Tibial nerve (tissue), 4 donors: ENCODE data around the gene AKAP5. TPM values are rescaled to one million over a fixed set of nuclear protein-coding genes. Genes with fewer than 3 reads are reported as not detected.

Experiments used
- DNase-seq, 2 donors: peaks; one replicate each; pipeline ENCODE4 v3.0.0-alpha.2; 2019; ENCODE audit warnings: low spot score in 2 of 2
- H3K27ac ChIP-seq, 4 donors: fragments of 200-600 bp; sonication (generic) in 3 of 4; one replicate each; pipeline ENCODE4 v1.5.1; 2017 to 2019; ENCODE audit warnings: mild to moderate bottlenecking in 1 of 4
- H3K27me3 ChIP-seq, 2 donors: fragments of 200-600 bp; sonication (generic) in 1 of 2; one replicate each; pipeline versions ENCODE4 v1.5.1 to v1.6.0; 2017 to 2019
- H3K36me3 ChIP-seq, 3 donors: fragments of 200-600 bp; sonication (generic); one replicate each; pipeline ENCODE4 v1.5.1; 2018 to 2019
- H3K4me1 ChIP-seq, 4 donors: fragments of 200-600 bp; sonication (generic) in 3 of 4; one replicate each; pipeline ENCODE4 v1.5.1; 2017 to 2019
- H3K4me3 ChIP-seq, 4 donors: fragments of 200-600 bp; sonication (generic) in 3 of 4; one replicate each; pipeline ENCODE4 v1.5.1; 2017 to 2019; ENCODE audit warnings: mild to moderate bottlenecking in 1 of 4, moderate library complexity in 1 of 4
- H3K9me3 ChIP-seq, 4 donors: fragments of 200-600 bp; sonication (generic) in 3 of 4; one replicate each; pipeline ENCODE4 v1.5.1; 2017 to 2019
- EP300 ChIP-seq, 2 donors: sonication (generic); formaldehyde crosslinking; IDR thresholded peaks; one replicate each; pipeline ENCODE4 v1.6.1; 2017; ENCODE audit warnings: antibody characterized with exemption in 2 of 2, mild to moderate bottlenecking in 1 of 2
- POLR2A ChIP-seq, 2 donors: fragments of 450-650 bp; IDR thresholded peaks; one replicate each; pipeline ENCODE4 v1.6.1; 2017; ENCODE audit warnings: antibody characterized with exemption in 2 of 2, mild to moderate bottlenecking in 2 of 2, moderate library complexity in 2 of 2
- WGBS, 2 donors: methylation state at CpG; one replicate each; pipeline ENCODE4 v1.1.5; 2018; 5-methylcytosine and 5-hydroxymethylcytosine counted together
- total RNA-seq, 4 donors: library from RNA; depleted of rRNA; stranded (reverse); fragments of >200 nt; gene quantifications; one replicate each; pipeline ENCODE4 v1.1.0, GENCODE V29; 2016
- TF ChIP-seq, protein P1 (sequence below), 5 experiments: fragments of 200-600 bp in 3 of 5; fragments of 450-650 bp in 2 of 5; sonication (generic) in 3 of 5; IDR thresholded peaks; one replicate each; pipeline ENCODE4 v1.5.1; 2016 to 2019; ENCODE audit warnings: antibody characterized with exemption in 5 of 5, mild to moderate bottlenecking in 3 of 5, moderate library complexity in 2 of 5

The AKAP5 gene
- total RNA-seq, 4 donors from 2014 or later = 0.22 to 0.90 (median 0.50) TPM

DNA sequence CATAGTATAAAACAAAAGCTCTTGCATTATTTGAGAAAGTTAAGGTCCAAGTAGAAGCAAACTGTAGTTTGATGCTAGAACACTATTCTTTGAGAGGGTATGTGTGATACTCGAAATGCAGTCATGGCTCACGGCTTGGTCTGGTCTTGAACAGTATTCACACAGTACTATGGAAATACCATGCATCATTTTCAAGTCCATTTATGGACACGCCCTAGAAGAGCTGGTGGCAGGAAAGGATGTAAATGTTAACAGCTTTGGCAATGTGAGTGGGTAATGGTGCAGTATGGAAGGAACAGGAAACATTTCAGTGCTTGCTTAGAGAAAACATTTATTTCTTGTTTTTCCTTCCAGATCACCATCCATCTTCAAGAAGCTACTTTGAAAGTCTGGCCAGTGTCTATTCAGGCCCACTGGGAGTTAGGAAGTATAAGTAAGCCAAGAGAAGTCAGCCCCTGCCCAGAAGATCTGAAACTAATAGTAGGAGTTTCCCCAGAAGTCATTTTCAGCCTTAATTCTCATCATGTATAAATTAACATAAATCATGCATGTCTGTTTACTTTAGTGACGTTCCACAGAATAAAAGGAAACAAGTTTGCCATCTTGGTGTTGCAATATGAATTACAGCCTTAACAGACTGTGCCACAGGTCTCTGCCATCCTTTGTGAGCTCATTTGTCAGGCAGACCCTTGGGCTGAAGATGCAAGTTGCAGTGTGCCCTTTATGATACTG, 5.7 kb upstream of the AKAP5 start:
- no peaks in the 10 kb centered on the region for H3K27me3 ChIP-seq
- no peaks in the 10 kb centered on the region for H3K4me1 ChIP-seq
- H3K27ac ChIP-seq = no peak overlapping the region
- TF ChIP-seq EP300 (IDR thresholded peaks at IDR 0.05) = no peak
- H3K36me3 ChIP-seq = peaks cover 0 to 63% (median 4%) of the 10 kb centered on the region in 3 donors
- no peak for DNase-seq
- no peak overlapping the region for H3K4me3 ChIP-seq
- H3K9me3 ChIP-seq = no peaks in the 10 kb centered on the region
- 79% methylated on average over 4 of the region's 4 CpGs for WGBS, 2 donors

DNA sequence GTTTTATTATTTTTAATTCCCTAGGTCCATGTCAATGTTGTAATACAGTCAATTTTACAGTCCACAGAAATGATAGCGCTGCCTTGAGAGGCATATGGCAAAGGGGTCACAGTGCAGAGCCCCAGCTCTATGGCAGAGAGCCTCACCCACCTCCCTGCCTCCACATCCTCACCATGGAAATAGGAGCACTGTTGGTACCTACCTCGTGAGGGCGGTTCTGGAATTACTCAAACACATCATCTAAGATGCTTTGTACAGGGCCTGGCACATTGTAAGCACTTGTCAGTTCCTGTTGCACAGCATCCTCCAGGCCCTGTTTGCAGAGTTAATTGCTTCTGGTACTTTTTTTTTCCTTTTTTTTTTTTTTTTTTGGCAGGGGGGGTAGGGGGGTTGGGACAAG, 4.1 kb upstream of the AKAP5 start:
- 87 to 97% methylated on average over 3 of the region's 3 CpGs for WGBS, 2 donors
- Histone ChIP-seq H3K4me3 (no peak overlapping the region), H3K27me3 (no peaks in the 10 kb centered on the region), H3K4me1 (peaks cover 0 to 6% (median 0%) of the 10 kb centered on the region in 4 donors), H3K27ac (no peak overlapping the region), H3K36me3 (peaks cover 0 to 47% (median 0%) of the 10 kb centered on the region in 3 donors), H3K9me3 (no peaks in the 10 kb centered on the region)
- DNase-seq = no peak
- TF ChIP-seq, protein P1, sequence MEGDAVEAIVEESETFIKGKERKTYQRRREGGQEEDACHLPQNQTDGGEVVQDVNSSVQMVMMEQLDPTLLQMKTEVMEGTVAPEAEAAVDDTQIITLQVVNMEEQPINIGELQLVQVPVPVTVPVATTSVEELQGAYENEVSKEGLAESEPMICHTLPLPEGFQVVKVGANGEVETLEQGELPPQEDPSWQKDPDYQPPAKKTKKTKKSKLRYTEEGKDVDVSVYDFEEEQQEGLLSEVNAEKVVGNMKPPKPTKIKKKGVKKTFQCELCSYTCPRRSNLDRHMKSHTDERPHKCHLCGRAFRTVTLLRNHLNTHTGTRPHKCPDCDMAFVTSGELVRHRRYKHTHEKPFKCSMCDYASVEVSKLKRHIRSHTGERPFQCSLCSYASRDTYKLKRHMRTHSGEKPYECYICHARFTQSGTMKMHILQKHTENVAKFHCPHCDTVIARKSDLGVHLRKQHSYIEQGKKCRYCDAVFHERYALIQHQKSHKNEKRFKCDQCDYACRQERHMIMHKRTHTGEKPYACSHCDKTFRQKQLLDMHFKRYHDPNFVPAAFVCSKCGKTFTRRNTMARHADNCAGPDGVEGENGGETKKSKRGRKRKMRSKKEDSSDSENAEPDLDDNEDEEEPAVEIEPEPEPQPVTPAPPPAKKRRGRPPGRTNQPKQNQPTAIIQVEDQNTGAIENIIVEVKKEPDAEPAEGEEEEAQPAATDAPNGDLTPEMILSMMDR (IDR thresholded peaks at IDR 0.05) = no peak
- no peak for TF ChIP-seq EP300 (IDR thresholded peaks at IDR 0.05)
- no peak for TF ChIP-seq POLR2A (IDR thresholded peaks at IDR 0.05)

DNA sequence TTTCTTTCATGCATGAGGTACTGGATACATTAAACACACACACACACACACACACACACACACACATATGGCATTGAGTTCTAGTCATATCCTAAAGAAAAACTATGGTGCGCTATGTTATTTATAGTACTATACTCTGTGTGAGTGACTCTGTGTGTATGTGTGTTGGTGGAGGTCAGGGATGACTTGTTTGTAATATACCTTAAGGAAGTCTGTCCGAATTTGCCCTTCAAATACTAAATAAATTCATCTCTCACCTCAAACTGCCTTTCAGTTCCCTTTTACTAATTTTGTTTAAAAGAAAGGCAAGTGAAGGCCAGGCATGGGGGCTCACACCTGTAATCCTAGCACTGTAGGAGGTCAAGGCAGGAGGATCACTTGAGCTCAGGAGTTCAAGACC, 2.1 kb upstream of the AKAP5 start:
- no peak for DNase-seq
- Histone ChIP-seq H3K27ac (no peak overlapping the region), H3K36me3 (peaks cover 0 to 37% (median 0%) of the 10 kb centered on the region in 3 donors), H3K4me3 (no peak overlapping the region), H3K4me1 (peaks cover 0 to 15% (median 0%) of the 10 kb centered on the region in 4 donors), H3K9me3 (no peaks in the 10 kb centered on the region), H3K27me3 (no peaks in the 10 kb centered on the region)
- WGBS, 2 donors = 91 to 94% methylated on average over 2 of the region's 2 CpGs
- TF ChIP-seq POLR2A (IDR thresholded peaks at IDR 0.05) (no peak), EP300 (IDR thresholded peaks at IDR 0.05) (no peak)
- TF ChIP-seq, protein P1 (IDR thresholded peaks at IDR 0.05) = no peak

DNA sequence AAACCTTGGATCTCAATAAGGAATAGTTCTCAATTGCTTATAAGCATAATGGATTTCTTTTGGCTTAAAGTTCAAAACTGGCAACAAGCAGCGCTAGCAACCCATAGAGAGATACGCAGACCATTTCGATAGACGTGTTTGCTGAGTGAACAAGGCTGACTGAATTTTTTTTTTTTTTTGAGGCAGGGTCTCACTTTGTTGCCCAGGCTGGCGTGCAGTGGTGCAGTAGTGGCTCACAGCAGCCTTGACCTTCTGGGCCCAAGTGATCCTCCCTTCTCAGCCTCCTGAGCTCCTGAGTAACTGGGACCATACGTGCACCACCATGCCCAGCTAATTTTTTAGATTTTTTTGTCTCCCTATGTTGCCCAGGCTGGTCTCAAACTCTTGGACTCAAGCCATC, 1.4 kb upstream of the AKAP5 start:
- H3K4me3 ChIP-seq = no peak overlapping the region
- no peak overlapping the region for H3K27ac ChIP-seq
- H3K36me3 ChIP-seq = peaks cover 0 to 30% (median 0%) of the 10 kb centered on the region in 3 donors
- DNase-seq = no peak
- H3K27me3 ChIP-seq = no peaks in the 10 kb centered on the region
- peaks cover 0 to 15% (median 0%) of the 10 kb centered on the region in 4 donors for H3K4me1 ChIP-seq
- no peaks in the 10 kb centered on the region for H3K9me3 ChIP-seq
- 91 to 94% methylated on average over 6 of the region's 6 CpGs for WGBS, 2 donors
- TF ChIP-seq, protein P1 (IDR thresholded peaks at IDR 0.05) = no peak
- TF ChIP-seq POLR2A (IDR thresholded peaks at IDR 0.05) (no peak), EP300 (IDR thresholded peaks at IDR 0.05) (no peak)

DNA sequence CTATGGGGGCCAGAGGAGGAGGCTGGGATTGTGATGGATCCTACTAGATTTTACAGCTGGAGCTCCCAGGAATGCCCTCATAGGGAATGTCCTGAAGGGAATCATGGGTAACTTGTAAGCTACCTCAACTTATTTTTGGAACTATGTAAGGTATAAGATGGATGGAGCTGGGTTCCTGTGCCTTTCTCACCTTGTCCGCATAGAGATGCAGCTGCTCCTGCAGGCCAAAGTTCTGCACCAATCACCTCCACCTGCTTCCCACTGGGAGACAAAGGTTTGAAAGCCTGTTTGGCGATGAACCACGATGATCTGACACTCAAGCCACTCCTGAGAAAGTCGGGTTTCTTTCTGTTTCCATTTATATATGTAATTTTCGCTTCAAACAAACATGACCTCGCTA, 648 bp upstream of the AKAP5 start:
- no peaks in the 10 kb centered on the region for H3K9me3 ChIP-seq
- H3K36me3 ChIP-seq = peaks cover 0 to 23% (median 0%) of the 10 kb centered on the region in 3 donors
- no peak overlapping the region for H3K27ac ChIP-seq
- WGBS, 2 donors = 24 to 28% methylated on average over 6 of the region's 6 CpGs
- H3K4me3 ChIP-seq = peak overlapping the region; percentile 45 to 90 (median 66)
- TF ChIP-seq EP300 (IDR thresholded peaks at IDR 0.05) = no peak
- TF ChIP-seq, protein P1 (IDR thresholded peaks at IDR 0.05) = no peak
- TF ChIP-seq POLR2A (IDR thresholded peaks at IDR 0.05) = no peak
- no peaks in the 10 kb centered on the region for H3K27me3 ChIP-seq
- peaks cover 0 to 15% (median 0%) of the 10 kb centered on the region in 4 donors for H3K4me1 ChIP-seq
- DNase-seq = no peak
